ENCODE data around the gene DYSF.

DNA sequence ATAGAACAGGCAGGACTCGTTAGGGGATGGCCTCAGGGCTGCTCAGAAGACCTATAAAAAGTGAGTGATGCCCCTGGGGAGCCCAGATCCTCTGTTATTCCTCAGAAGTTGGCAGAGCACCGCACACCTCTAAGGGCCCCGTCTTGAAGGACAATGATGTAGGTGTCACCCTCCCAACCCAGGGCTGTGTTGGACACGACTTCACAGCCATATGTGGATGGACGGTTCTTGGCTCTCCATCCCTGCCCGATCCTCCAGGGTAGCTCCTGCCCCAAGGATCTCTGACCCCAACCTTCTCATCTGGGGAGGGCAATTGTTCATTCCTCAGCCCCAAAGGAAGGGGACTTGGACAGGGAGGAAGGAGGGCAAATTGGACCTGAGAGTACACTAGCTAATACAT is 246.1 kb downstream of the DYSF start:
- TF ChIP-seq, protein P1, sequence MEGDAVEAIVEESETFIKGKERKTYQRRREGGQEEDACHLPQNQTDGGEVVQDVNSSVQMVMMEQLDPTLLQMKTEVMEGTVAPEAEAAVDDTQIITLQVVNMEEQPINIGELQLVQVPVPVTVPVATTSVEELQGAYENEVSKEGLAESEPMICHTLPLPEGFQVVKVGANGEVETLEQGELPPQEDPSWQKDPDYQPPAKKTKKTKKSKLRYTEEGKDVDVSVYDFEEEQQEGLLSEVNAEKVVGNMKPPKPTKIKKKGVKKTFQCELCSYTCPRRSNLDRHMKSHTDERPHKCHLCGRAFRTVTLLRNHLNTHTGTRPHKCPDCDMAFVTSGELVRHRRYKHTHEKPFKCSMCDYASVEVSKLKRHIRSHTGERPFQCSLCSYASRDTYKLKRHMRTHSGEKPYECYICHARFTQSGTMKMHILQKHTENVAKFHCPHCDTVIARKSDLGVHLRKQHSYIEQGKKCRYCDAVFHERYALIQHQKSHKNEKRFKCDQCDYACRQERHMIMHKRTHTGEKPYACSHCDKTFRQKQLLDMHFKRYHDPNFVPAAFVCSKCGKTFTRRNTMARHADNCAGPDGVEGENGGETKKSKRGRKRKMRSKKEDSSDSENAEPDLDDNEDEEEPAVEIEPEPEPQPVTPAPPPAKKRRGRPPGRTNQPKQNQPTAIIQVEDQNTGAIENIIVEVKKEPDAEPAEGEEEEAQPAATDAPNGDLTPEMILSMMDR (IDR thresholded peaks at IDR 0.05), result no peak
- TF ChIP-seq POLR2A (IDR thresholded peaks at IDR 0.05), result no peak
